GM18520 (cell line): ENCODE results near the gene CIDEA.
"Not testable (repeated sequence)": the region's sequence is repeated elsewhere in the genome, so short reads cannot be mapped to it uniquely, and the experiment has no call there.

Experiments used
- ATAC-seq: cut with Tn5 transposase; IDR thresholded peaks from one replicate; pipeline ENCODE4 v1.9.1; 2021; ENCODE audit not compliant: unreplicated experiment

CIDEA gene, protein sequence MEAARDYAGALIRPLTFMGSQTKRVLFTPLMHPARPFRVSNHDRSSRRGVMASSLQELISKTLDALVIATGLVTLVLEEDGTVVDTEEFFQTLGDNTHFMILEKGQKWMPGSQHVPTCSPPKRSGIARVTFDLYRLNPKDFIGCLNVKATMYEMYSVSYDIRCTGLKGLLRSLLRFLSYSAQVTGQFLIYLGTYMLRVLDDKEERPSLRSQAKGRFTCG

GRCh38 chr18:12254136-12254819, at the start of gene CIDEA:
CIDEA (plus strand) TSS chr18:12254361; CDS start chr18:12254384, 23 bp downstream.
- ATAC-seq, result no peak

GRCh38 chr18:12208296-12209153, 45.6 kb upstream of the CIDEA start:
- not testable (repeated sequence) for ATAC-seq

DNA sequence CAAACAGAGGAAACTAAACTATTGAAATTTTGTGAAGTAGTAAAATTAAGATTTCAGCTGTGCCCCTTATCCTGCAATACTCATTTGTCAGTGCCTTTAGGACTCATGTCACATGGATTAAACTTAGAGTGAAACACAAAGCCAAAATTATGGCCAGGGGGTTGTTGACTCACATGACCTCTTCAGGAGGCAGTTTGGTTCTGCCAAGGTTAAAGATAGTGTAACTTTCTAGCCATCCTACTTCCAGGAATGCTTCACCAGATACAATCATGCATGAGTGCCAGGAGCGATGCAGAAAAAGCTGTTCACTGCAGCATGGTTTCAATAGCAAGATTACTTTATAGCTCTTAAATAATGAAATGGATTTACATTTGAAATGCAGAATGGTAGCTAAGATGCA, 41.9 kb upstream of the CIDEA start:
- ATAC-seq, result not testable (repeated sequence)

DNA sequence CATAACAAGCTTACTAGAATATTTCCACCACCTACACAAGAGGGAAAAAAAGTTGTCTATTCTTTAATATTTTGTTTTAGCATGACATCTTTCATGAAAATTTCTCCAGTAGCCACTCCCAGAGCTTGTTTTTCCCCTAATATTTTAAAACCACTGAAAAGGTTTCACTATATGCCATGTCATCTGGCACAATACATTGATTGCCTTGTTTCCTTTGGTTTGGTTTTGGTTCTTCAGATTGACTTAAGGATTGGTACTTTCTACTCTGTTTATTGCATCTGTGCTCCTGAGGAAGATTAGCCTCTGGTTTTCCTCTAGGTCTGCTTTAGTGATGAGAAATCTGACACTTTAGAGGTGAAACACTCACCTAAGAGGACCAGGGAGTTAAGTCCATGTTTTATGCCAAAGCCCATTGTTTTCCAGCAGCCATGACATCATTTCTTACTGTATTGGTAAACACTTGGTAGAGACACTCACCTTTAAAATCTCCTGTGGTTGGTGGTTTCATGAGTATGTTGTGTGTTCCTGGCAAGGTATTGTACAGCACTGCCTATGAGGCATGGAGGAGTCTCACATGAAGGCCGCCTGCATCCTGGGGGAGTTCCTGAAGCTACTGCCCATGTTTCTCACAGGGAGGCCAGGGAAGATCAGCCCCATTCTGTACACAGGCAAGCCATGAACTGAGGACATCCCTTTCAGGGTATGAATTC, 39.7 kb upstream of the CIDEA start:
- not testable (repeated sequence) for ATAC-seq

DNA sequence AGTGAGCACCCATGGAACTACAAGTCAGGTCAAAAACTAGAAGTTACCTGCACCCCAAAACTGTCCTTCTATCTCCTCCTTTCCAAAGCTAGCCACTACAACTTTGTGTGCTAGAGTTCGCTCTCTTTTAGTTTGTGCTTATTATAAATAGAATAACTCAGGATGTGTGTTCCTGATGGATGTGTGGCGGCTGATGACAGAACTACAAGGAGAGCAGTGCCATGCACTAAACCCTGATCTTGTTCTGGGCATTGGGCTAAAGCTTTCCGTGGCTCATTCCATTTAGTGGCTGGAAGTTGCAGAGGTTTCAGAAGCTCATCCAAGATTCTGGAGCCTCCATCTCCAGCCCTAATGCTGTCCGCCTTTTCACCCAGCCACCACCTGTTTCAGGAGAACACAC, 37.7 kb upstream of the CIDEA start:
- not testable (repeated sequence) for ATAC-seq

DNA sequence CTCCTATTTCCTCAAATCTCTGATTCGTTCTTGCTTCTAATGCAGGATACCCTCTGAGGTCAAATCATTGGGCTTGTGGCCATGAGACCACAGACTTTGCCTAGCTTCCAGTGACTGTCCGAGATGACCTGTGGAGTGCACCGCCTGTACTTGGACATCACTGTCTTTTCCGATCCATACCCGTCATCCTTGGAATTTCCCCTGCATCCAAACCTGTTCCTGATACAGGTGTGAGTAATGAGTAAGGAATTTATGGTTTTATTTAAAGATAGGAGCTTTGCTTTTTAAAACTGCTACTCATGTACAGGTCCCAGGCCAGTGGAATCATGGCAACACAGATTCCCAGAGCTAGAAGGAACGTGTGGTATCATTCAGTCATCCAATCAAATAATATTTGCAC, 35.6 kb upstream of the CIDEA start:
- ATAC-seq, result not testable (repeated sequence)

GRCh38 chr18:12222041-12222440, 32.1 kb upstream of the CIDEA start:
- not testable (repeated sequence) for ATAC-seq

GRCh38 chr18:12223326-12223725, 30.8 kb upstream of the CIDEA start:
- not testable (repeated sequence) for ATAC-seq

GRCh38 chr18:12226807-12227206, 27.4 kb upstream of the CIDEA start:
- not testable (repeated sequence) for ATAC-seq

DNA sequence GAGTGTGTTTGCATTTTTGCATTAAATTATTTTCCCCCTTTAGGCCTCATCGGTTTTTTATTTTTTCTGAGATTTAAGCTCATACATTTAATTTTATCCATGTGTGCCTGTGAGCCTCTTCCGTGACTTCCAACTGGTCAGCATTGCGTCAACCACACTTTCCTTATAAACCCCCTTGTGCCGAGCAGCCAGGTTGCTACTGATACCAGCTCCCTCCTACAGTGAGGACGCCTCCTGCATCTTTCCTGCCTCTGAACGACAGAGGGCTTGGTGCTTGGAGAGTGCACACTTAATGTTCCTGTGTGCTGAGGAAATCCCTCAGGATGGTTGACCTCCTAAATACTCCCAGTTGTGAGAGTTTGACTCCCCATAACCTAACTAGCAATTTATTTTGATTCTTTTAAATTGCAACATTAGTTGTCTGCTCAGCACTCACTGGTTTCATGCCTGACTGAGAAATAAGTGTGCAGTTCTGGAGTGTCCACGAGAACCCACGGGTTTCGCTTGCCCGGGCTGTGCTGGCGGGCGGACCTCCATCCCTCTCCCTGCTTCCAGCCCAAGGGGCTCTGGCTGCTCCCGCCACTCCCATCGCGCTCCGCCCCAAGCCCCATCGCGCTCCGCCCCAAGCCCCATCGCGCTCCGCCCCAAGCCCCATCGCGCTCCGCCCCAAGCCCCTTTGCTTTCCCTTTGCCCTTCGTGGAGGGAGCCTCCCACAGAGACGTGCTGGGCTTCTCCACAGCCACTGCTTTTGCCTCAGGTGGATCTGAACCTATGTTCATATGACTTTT, 26.6 kb upstream of the CIDEA start:
- not testable (repeated sequence) for ATAC-seq

DNA sequence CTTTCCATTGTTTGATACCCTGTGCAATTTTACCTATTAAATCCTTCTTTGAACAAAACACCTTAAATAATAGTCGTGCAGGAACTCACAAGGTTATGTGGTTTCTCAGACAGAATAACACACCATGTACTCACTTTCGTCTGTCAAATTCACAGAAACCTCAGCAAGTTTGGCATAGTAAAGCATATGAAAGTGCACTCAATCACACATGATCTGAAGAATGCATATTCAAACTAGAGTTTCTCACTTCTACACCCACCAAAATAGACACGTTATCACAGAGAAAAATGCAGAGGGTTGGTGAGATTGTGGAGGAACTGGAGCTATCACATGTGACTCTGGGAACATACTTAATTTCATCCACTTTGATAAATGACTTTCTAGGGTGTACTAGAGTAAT, 25.9 kb upstream of the CIDEA start:
- peak; percentile 46 for ATAC-seq

GRCh38 chr18:12230561-12230960, 23.6 kb upstream of the CIDEA start:
- ATAC-seq, result not testable (repeated sequence)

- no peak for ATAC-seq
Measured at GRCh38 chr18:12231040-12231882, 22.9 kb upstream of the CIDEA start.

DNA sequence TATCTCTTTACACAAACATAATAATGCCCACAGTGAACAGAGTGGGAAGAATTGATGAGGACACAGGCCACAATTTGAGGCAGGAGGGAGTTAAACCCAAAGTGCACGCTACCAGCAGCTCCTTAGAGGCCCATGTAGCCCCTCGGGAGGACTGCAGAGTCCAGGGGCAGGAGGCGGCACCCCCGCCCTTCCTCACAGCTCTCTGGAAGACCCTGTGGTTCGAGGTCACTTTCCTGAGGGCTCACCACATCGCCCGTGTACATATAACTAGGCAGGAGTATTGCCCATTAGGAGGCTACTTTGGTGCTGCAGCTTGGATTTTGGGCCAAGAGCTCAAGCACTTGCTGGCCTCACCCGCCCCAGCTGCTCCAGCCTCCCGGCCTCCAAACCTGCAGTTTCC, 22.2 kb upstream of the CIDEA start:
- ATAC-seq, result no peak

GRCh38 chr18:12233378-12233777, 20.8 kb upstream of the CIDEA start:
- ATAC-seq, result no peak

DNA sequence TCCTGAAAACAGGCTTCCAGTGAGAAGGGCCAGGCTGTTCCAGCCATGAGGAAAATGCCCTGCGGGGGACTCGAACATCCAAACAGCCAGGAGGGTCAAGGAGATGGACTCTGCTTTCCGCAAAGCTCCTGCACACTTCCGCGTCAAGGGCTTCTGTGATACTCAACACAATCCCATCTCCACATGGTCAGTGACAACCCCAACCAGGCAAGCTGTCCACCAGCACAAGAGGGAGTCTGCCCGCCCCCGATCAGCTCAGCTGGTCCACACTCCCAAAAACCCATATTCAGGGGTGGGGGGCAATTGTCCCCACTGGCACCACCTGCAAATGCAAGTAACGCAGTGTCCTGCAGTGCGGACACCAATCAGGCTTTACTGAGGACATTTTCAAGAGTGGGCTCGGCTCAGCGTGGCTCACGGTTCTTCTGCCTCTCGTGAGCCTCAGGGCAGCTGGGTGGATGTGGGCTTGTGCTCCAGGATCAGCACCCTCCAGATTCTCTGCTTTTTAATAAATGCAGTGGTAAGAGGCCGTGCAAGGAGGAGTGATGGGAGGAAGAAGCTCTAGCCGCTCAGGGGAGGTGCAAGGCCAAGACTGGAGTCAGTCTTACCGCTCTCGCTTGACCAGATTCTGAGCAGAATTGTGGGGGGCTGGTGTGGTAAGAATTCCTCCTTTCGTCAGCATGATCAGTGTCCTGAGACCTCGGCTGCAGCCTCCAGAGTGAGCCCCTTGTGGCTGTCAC, 19.5 kb upstream of the CIDEA start:
- ATAC-seq, result no peak

- no peak for ATAC-seq
Measured at GRCh38 chr18:12236141-12236540, 18.0 kb upstream of the CIDEA start.

GRCh38 chr18:12236934-12237832, 17.0 kb upstream of the CIDEA start:
- peak; percentile 91 for ATAC-seq
